Inferior parietal cortex (tissue), 1 donor: ENCODE results near the gene AFTPH.

ENCODE experiments used
- DNase-seq: peaks from one replicate; pipeline ENCODE4 v3.0.0-alpha.2; 2016; ENCODE audit errors: extremely low spot score

AFTPH gene

DNA sequence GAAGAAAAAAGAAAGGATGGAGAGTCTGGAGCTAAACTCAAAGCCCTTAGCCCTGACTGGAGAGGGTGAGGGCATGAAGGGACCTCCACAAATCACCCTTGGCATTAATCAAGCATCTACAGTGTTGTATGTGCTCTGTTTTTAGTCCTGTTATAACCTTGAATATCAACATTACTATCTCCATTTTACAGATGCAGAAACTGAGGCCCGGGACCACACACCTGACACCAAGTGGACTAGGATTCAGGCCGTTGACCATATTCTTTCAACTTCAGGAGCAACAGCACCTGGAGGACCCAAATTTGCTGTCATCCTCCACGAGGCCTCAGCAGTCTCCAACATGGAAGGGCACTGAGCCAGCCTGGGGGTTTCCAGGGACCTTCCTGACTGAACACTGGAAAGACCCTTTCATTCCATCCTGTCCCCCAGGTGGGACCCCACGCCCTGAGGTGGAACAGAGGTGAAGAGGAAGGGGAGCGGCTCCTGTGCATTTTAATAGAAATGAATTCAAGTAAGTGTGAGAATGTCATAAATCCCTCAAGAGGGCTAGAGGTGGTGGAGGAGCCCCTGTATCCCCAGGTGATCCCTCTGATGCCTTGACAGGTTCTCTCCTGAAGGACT lies 88.6 kb downstream of the AFTPH start:
- no peak for DNase-seq

DNA sequence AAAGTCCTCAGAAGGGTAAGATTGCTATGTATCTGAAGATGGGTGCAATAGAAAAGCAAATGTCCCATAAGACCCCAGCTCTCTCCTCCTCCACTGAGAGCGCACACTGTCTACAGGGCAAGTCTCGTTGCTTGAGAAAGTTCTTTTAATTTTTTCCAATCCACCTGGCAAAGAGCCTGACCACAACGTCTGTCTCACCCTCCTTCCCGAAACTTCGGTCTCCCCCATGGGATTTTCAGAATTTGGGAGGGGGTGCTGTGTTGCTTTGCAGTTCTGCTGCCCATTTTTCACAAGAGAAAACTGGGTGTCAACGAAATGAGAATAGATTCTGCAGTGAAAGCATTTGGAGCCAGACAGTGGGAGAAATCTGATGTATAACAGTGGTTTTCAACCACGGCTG lies 89.1 kb downstream of the AFTPH start:
- DNase-seq, result no peak

DNA sequence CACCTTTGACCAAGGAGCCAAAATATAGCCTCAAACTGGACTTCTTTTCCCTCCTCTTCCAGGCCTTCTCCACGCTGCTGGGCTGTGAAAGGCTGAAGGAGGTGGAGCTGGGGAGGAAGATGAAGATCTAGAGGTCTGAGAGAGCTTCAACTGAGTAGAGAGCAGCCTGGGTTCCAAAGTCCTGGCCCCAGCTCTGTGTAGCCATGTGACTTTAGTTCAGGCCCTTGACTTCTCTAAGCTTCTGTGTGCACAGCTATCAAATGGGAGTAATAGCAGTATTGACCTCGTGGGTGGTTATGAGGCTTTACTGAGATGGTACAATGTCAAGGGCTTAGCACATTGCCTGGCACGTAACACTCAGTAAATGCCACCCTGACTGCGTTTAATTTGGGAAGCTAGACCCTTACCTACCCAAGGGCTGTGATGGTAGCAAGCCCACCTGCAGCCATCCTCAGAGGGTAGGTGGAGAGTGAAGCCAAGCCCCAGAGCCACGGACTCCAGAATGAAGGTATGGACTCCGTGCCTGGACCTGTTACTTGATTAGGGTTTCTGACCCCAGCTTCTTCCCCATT lies 91.2 kb downstream of the AFTPH start:
- DNase-seq, result no peak

DNA sequence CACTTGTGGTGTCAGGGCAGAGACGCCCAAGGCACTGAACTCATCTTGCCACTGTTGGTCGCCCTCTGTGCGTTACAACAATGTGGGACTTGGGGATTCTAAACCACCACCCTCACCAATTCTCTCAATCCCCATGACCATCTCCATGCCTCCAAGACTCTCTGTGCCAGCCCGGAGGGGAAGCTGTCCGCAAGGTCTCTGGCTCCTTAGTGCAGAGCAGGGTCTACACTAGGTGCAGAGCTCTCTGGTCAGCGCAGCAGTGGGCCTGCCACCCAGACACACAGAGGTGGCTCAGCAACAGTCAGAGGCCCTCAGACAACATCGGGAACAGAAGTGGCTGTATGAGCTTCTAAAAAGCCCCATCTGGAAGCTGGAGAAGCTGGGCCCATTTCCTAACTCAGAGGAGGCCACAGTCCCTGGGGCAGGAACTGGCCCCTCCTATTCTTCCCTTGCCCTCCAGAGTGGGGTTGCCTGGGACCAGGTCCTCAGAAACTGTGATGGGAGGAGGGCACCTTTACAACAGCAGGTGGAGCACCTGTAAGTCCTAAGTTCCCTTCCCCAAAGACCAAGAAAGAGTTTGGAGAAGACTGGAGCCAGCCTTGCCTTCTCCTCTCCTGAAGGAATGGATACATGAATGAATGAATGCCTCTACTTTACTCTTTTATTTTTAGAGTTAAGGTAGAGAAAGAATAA lies 91.9 kb downstream of the AFTPH start:
- no peak for DNase-seq

DNA sequence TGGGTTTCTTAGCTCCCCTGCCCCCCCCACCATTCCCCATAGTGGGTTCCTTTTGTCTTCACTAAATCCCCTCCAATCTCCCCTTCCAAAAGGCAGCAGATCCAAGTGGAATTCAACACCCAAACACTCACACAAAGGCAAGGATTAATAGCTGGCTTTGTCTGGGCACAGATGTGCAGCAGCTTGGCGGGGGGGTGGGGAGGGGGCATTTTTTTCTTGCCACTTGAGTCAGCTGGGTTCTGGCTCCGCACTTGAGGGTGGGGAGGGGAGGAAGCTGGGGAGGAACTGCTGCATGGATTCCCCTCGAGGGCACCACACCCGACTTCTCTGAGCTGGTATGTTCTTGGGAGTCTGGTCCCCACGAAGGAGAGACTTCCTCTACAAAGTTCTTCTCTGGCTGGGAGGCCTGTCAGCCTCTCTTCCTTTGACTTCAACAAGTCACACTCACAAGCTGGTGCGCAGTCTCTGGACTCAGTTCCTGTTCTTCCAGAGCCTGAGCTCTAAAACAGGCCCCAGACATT lies 93.6 kb downstream of the AFTPH start:
- no peak for DNase-seq

DNA sequence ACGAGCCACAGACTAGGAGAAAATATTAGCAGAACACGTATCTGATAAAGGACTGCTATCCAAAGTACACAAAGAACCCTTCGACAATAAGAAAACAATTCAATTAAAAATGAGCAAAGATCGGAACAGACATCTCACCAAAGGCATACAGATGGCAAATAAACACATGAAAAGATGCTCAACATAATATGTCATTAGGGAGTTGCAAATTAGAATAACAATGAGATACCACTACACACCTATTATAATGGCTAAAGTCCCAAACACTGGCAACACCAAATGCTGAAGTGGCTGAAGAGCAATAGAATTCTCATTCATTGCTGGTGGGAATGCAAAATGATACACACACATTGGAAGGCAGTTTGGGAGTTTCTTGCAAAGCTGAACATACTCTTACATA lies 96.5 kb downstream of the AFTPH start:
- no peak for DNase-seq

DNA sequence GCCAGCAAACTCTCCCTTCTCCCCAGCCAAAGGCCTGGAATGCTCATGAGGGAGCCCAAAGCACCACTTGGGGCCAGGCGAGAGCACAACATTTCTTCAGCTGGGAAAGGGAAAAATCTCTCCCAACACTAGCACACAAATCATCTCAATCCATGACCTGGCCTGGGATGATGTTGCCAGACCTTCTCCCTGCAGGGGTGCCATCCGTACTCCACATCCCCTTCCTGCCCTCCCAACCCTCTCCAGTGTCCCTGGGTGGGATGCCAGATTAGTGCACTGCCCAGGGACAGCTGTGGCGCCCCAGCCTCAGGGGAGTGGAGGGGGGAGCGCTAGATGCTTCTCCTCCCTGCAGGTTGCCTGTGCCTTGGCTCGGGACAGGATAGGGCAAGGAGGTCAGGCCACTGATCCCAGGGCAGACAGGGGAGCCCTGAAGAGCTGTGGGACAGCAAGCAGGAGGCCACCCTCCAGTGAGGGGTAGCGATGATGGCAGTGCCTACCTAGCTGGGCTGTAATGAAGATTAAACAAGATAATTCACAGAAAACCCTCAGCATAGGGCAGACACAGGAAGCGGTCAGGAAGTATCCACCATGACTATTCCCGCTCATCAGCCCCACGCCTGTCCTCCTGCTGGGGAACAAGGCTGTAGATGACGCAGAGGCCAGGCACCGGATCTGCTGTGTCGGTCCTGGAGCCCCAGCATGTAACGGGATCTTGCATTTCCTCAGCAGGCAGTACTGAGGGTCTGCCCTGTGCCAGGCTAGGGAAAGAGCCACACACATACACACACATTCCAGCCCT lies 98.5 kb downstream of the AFTPH start:
- no peak for DNase-seq

DNA sequence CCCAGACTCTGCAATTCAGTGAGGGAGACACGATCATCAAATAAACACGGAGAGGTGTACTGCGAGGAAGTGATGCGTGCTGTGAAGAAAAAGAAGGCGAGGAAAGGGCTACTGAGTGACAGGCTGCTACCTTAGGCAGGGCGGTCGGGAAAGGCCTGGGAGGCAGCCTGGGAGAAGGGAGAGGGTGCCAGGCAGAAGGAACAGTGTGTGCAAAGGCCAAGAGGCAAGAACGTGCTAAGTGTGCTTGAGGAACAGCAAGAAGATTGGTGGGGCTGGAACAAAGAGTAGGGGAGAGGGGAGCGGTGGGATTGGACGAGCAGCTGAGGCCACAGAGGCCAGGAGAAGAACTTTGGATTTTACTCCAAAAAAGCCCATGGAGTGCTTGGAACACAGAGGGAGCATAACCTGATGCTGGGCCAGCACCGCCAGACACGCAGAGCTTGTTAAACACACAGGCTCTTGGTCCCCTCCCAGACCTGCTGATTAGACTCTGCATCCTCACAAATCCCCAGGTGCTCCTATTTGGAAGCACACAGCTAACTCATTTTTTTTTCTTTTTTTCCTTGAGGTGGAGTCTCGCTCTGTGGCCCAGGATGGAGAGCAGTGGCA lies 99.2 kb downstream of the AFTPH start:
- no peak for DNase-seq

DNA sequence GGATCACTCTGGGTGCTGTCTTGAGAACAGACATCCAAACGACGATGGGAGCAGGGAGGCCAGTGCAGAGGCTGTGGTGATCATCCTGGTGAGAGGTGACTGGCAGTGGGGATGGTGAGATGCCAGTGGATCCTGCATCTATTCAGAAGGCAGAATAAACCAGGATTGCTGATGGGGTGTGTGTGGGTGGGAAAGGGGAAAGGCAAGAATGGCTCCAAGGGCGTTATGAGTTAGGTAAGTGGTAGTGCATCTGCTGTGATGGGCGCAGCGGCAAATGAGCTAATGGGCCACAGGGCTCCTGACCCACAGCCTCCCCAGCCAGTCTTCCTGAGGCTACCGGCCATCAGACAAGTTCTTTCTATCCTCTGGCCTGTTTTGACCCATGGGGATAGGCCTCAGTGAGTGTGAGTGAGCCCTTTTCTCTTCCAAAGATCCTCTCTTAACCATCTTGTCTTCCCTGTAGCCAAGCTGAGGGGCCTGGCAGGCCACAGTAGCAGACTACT lies 100.0 kb downstream of the AFTPH start:
- DNase-seq, result no peak

DNA sequence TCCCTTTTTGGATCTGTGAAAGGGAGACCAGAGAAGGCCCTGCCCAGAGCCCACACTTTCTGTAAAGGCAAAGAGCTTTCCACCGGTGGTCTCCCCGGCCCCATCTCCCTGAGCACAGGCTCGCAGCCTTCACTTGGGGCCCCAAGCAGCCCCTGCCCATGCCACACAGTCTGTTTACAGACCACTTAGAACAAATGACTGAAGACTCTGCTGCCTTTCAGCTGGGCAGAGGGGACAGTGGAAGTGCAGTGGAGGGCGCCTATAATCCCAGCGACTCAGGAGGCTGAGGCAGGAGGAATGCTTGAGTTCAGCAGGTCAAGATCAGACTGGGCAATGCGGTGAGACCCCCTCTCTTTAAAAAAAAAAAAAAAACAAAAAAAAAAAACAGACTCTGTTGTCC lies 100.7 kb downstream of the AFTPH start:
- no peak for DNase-seq

DNA sequence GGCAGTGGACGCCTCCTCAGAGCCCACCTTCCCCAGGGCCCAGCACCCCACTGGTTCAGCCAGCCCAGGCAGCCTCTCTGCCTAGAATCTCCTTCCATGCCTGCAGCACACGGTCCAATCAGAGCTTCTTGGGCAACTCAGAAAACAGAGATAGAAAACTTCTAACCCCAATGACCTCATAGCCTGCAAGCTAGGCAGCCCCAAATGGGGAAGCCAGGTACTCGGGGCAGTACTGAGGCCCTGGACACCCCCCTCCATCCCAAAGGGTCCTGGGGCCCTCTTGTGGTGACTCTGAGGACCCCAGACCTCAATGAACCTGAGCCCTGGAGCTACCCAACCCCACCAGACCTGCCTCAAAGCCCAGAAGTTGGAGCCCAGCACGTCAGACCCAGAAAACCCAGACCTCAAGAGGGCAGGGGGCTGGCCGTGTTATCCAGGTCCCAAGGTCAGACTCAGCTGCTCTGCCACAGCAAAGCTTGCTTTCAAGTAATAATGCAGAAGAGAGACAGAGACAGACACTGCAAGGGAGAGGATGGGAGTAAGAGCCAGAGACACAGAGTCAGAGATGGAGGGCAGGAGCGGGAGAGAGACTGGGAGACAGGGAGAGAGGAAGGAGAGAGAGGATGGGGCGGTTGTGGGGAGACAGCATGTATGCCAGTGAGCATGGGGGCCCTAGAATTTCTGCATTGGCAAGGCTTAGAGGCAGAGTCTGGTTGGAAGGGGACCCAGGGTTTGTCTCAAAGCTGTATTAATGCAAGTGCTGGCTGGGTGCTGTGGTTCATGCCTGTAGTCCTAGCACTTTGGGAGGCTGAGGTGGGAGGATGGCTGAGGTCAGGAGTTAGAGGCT lies 101.4 kb downstream of the AFTPH start:
- DNase-seq, result no peak

DNA sequence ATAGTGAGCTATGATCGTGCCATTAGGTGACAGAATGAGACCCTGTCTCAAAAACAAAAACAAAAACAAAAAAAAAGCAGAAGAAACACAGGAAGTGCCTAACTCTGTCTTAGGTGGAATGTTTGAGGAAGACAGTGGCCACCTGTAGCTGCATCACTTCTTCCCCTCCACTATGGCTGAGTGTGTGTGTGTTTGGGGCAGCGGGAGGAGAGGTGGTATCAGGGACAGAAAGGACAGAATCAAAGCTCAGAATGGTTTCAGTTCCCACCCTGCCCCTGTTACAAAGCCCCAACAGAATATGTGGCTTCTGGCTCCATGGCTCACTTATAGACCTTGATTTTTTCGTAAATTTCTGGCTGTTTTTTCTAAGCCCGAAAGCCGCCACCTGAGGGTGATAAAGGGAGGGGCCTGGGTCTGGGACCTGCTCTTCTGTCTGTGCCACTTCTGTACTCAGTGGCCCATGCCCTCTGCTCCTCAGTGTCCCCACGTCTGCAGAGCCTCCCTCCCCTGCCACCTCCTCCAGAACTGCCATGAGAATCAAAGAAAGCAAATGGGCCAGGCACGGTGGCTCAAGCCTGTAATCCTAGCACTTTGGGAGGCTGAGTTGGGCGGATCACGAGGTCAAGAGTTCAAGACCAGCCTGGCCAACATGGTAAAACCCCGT lies 102.2 kb downstream of the AFTPH start:
- no peak for DNase-seq

DNA sequence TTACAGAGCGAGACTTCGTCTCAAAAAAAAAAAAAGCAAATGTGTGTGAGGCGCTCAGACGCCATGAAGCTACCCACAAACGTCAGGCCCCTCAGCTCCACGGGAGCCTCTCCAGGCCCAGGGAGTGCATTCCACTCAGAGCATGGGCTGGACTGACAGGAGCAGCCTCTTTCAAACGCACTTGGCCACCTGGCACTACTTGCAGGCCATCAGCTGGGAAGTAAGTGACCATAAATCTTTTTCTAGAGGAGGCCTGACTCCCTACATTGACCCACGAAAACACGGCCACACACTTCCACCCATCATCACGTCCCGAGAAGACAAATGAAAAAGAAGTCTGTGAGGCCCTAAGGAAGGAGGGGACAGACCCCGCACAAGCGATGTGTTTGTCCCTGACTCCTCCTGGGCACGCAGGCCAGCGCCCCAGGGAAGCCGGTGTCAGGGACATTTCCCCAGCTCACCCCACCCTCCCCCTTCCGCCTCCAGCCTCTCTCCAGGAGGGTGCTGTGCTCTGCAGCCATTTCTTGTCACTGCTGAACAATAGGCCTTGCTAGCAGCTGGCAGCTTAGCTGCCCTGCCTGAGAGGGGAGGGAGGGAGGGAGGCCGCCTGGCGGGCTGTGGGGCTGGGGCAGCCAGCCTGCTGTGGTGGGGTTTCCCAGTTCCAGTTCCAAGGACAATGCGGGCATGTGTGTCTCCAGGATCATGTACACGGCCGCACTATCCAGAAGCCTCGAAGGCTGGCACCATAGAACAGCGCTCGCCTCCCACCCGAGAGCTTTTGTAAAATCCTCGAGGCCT lies 103.0 kb downstream of the AFTPH start:
- DNase-seq, result no peak

DNA sequence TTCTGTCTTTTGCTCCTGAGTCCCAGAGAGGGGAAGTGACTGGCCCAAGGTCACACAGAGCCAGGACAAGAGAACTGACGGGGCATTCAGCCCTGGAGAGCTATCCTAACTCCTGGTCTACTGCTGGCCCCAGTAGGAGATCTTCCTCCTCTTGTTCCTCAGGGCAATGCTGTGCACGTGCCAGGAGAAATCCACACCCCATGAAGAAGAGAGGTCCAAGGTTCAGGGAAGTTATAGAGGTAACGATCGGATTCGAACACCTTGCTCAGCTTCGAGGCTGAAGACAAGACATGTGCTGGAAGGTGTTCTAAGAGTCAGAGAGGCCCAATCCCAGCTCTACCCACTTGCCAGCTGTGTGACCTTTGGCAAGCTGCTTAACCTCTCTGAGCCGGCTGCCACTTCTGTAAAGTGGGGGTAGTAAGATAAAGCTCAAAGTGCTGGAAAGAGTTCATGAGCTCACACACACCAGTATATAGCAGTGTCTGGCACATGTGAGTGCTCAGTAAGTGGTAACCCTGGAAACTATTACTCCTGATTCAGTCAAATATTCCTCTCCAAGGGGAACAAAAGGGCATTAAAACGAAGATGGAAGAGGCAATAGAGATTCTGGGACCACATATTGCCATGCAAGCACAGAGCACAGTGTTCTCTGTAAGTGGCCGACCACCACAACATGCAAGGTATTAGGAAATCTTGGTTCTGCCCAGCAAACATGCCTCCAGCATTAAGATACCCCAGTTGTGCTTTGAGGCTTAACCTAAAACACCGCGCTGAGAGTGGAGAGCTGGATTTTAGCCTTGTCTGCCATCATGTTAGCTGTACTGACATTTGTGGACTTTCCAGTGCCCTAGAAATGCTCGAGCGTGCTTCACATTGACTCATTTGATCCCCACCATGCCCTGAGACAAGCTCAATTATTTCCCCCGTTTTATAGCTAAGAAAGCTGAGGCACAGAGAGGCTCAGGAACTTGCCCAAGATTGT lies 104.0 kb downstream of the AFTPH start:
- DNase-seq, result no peak

DNA sequence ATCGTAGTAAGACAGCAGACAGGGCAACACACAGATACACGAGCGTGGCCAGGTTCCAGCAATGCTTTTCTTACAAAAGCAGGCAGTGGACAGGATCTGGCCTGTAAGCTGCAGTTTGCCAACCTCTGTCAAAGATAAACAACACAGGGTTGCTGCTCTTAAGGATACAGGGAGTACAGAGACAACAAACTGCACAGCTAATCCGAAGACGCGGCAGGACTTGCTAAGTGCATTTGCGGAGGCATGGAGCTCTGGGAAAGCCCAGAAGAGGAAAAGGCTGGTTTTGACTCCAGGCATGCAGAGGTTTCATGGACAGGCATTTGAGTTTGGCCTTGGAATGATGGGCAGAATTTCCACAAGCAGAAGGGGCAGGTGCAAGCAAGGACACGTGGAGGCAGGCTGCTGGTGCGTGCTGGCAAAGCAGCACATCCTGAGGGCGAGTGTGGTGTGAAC lies 105.2 kb downstream of the AFTPH start:
- no peak for DNase-seq

DNA sequence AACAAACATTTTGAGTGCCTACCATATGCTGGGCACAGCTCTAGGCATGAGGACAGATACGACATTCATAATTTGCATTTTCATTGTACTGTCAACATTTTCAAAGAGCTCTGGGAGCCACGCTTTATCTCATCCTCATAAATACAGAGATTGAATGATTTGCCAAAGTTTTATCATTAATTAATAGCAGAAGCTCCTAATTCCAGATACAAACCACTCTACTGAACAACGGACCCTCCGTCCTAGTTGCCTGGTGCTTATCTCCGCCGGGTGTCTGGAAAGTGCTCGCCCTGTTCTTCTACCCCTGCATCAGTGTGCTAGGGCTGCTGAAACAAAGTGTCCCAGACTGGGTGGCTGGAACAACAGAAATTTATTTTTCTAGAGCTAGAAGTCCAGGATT lies 105.7 kb downstream of the AFTPH start:
- DNase-seq, result no peak

DNA sequence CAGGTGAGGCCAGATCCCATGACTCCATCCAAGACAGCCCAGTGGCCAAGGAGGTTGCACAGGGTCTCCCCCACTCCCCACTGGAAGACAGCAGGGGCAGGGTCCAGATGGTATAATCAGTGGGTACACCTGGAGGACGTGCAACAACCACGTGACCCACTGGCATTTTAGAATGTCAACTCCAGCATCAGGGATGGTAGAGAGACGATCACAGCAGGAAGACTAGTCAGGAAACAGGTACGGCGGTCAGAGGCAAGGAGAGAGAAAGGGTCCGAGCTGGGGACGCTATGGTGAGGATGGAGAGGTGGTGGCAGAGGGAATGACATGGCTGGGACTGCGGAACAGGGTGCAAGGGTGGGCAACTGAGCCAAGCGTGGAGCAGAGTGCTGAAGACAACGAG lies 106.6 kb downstream of the AFTPH start:
- DNase-seq, result no peak

DNA sequence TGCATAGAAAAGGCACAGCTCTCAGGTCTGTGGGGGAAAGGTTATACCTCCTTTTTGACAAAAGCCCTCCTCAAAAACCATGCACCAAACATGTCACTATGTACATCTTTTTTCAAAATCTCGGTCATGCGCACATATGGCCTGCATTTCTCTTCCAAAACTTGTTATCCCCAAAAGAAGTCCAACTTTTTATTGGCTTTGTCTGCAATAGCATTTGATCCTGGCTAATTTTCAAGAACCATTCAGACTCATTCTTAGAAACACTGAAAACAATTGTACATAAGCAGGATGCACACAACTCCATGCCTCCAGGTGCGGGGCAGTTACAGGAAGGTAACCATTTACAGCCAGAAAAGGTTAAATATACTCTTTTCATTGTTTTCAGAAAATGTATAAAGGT lies 107.6 kb downstream of the AFTPH start:
- DNase-seq, result no peak
